ENCODE measurements around the gene LRRC17. TPM values are rescaled to one million over a fixed set of nuclear protein-coding genes. Genes with fewer than 3 reads are reported as not detected.
"Not testable (repeated sequence)": the region's sequence is repeated elsewhere in the genome, so short reads cannot be mapped to it uniquely, and the experiment has no call there.

LRRC17 gene
- total RNA-seq, 1 experiment from 2014 or later = 20.2 TPM

- DNase-seq (ENCODE audit: low spot score) = no peak
These were observed 14.8 kb upstream of the LRRC17 start for GRCh38 chr7:102897856-102898531.

DNA sequence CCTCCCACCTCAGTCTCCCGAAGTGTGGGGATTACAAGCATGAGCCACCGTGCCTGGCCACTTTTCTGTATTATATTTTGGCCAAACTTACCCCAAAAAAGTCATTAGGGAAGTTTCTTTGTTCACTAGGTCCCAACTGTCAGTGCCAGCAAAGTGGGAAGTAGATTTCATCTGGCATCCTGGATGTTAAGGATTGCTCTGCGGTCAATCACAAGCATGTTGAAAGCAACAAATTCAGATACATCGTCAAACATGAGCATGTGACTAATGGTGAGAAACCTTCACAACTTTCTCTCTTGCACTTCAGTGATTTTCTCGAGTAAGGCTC, 14.3 kb upstream of the LRRC17 start:
- DNase-seq (ENCODE audit: low spot score) = no peak

DNA sequence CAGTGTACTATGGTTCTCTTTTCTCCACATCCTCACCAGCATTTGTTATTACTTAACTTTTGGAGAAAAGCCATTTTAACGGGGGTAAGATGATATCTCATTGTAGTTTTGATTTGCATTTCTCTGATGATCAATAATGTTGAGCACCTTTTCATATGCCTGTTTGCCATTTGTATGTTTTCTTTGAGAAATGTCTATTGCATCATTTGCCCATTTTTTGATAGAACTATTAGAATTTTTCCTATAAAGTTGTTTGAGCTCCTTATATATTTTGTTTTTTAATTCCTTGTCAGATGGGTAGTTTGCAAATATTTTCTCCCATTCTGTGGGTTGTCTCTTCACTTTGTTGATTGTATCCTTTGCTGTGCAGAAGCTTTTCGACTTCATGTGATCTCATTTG, 10.7 kb upstream of the LRRC17 start:
- DNase-seq (ENCODE audit: low spot score) = not testable (repeated sequence)

GRCh38 chr7:102903576-102903975, 9.2 kb upstream of the LRRC17 start:
- not testable (repeated sequence) for DNase-seq (ENCODE audit: low spot score)

- no peak for DNase-seq (ENCODE audit: low spot score)
These were observed 4.1 kb upstream of the LRRC17 start for GRCh38 chr7:102908676-102909075.

GRCh38 chr7:102913826-102914225, 1.0 kb downstream of the LRRC17 start:
- DNase-seq (ENCODE audit: low spot score) = no peak

GRCh38 chr7:102914585-102914984, 1.8 kb downstream of the LRRC17 start:
- no peak for DNase-seq (ENCODE audit: low spot score)

- DNase-seq (ENCODE audit: low spot score) = no peak
These were observed 3.6 kb downstream of the LRRC17 start for GRCh38 chr7:102916426-102916825.

- DNase-seq (ENCODE audit: low spot score) = no peak
These were observed 4.1 kb downstream of the LRRC17 start for GRCh38 chr7:102916881-102917280.

DNA sequence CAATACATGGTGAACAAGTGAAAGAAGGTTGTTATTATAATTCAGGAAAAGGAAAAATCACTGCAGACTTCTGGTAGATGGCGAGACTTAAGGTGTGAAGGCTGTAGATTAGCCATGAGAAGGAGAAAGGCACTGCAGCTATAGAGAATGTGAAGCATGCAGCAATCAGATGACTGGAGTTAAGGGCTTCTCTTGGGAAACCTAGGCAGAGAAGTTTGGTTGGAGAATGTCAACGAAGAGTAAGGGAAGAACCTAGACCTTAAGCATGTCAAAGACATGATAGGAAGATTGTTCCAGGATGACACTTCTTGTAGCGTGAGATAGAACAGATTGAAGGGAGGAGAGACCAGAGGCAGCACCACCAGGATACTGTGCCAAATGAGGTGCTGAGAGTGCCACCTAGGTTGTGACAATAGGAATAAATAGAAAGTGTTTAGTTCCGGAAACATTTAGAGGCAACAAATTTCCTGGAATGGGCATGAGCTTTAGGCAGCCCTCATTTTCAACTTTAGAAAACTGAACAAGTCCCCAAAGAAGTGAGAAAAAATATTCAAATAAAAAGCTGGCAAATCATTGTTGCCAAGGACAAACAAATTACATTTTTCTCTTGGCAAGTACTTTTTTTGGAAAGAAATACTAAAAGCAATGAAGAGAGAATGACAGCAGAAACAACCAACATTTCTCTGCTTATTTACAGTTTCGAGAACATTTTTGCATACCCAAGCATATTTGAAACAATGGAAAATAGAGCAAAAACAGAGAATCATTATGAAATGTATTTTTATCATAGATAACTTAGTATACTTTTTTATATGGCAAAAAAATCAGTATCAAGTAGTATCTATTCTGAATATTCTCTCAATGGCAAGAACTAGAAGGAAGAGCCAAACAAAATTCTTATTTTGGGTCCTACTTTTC, 4.9 kb downstream of the LRRC17 start:
- DNase-seq (ENCODE audit: low spot score) = no peak

DNA sequence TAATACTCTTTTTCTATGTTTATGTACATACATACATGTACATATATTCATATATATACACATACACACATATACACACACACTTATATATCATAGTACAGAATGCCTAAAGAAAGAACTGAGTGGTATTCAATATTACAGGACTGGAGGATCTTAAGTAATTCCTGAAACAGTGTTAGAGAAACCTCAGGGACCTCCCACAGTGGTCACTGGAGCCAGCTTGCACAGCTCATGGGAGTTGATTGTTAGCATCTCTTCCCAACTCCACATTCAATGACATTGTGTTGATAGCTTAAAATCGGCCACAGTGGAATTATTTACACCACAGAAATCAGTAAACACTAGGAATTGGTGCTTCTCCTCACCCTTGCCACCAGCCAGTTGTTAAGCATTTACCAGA, 6.0 kb downstream of the LRRC17 start:
- no peak for DNase-seq (ENCODE audit: low spot score)

- DNase-seq (ENCODE audit: low spot score) = no peak
These were observed 13.4 kb downstream of the LRRC17 start for GRCh38 chr7:102925976-102926782.

GRCh38 chr7:102926783-102927140, 14.0 kb downstream of the LRRC17 start:
- no peak for DNase-seq (ENCODE audit: low spot score)

GRCh38 chr7:102927312-102927933, 14.6 kb downstream of the LRRC17 start:
- DNase-seq (ENCODE audit: low spot score) = no peak

DNA sequence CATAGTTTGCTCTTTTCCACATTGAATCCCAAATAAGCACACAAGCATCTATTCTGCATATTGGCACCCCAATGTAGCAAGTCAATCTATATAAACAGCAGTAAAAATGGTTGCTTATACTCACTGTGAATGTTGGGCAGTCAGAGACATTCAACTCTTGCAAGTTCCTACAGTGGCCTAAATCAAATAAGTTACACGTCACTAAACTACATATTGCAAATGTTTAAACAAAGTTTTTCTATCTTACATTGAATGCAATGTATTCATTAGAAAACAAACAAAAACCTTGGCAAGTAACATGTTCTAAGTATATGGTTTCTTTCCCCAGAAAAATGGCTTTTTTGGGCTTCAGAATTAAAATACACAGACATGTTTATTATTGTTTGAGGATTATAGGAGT, 19.0 kb downstream of the LRRC17 start:
- no peak for DNase-seq (ENCODE audit: low spot score)

DNA sequence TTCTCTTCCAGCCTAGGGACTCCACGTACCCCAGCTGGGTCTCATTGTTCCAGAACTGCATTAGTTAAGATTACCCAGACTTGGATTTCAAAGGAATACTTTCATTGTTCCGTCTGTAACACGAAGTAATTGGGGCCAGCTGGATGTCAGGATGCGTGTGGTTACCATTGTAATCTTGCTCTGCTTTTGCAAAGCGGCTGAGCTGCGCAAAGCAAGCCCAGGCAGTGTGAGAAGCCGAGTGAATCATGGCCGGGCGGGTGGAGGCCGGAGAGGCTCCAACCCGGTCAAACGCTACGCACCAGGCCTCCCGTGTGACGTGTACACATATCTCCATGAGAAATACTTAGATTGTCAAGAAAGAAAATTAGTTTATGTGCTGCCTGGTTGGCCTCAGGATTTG, 21.0 kb downstream of the LRRC17 start:
- no peak for DNase-seq (ENCODE audit: low spot score)

DNA sequence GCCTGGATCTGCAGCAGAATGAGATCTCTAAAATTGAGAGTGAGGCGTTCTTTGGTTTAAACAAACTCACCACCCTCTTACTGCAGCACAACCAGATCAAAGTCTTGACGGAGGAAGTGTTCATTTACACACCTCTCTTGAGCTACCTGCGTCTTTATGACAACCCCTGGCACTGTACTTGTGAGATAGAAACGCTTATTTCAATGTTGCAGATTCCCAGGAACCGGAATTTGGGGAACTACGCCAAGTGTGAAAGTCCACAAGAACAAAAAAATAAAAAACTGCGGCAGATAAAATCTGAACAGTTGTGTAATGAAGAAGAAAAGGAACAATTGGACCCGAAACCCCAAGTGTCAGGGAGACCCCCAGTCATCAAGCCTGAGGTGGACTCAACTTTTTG, 21.4 kb downstream of the LRRC17 start:
- DNase-seq (ENCODE audit: low spot score) = no peak

GRCh38 chr7:102934701-102935100, 21.9 kb downstream of the LRRC17 start:
- no peak for DNase-seq (ENCODE audit: low spot score)

GRCh38 chr7:102935450-102936115, 22.8 kb downstream of the LRRC17 start:
- no peak for DNase-seq (ENCODE audit: low spot score)

GRCh38 chr7:102938679-102939078, 25.9 kb downstream of the LRRC17 start:
- no peak for DNase-seq (ENCODE audit: low spot score)

- DNase-seq (ENCODE audit: low spot score) = no peak
These were observed 29.5 kb downstream of the LRRC17 start for GRCh38 chr7:102942181-102942866.

Data from H4 (cell line).